ENCODE results near the gene STXBP5L.

GRCh38 chr3:121295452-121295851 lies 387.4 kb downstream of the STXBP5L start:
- TF ChIP-seq POLR2A (IDR thresholded peaks at IDR 0.05) (no peak), CTCF (IDR thresholded peaks at IDR 0.05) (no peak)
